Stimulated activated memory B cell treated with anti-CD40 and anti-IgM and Interleukin-4, amounts not matched to agents 10 μg/mL and 1 μg/mL and 100 μg/mL, for 72 hours (primary cell): ENCODE results near the gene LCN6.
A peak's percentile ranks its signal among the peaks of the same experiment; 100 is the strongest.

Experiments used
- ATAC-seq: fragments of 150-1000 bp; cut with Tn5 transposase; 2 replicates; pipeline ENCODE4 v1.10.0; 2021
- H3K27ac Mint-ChIP-seq: one replicate; pipeline ENCODE4 v1.8.0; 2022; ENCODE audit warnings: mild to moderate bottlenecking, mixed read lengths
- H3K27me3 Mint-ChIP-seq: one replicate; pipeline ENCODE4 v1.8.0; 2022; ENCODE audit warnings: mixed read lengths
- H3K36me3 Mint-ChIP-seq: one replicate; pipeline ENCODE4 v1.8.0; 2022; ENCODE audit warnings: mixed read lengths
- H3K4me1 Mint-ChIP-seq: one replicate; pipeline ENCODE4 v1.8.0; 2022; ENCODE audit warnings: mixed read lengths
- H3K4me3 Mint-ChIP-seq: one replicate; pipeline ENCODE4 v1.8.0; 2022; ENCODE audit warnings: mild to moderate bottlenecking, moderate library complexity, mixed read lengths
- H3K9me3 Mint-ChIP-seq: one replicate; pipeline ENCODE4 v1.8.0; 2022; ENCODE audit warnings: mixed read lengths

LCN6 gene

GRCh38 chr9:136694872-136695247 is 53.5 kb downstream of the LCN6 start:
- Mint-ChIP-seq H3K27me3 (peaks cover 77% of the 10 kb centered on the region), H3K9me3 (no peaks in the 10 kb centered on the region), H3K27ac (no peak overlapping the region), H3K4me3 (no peak overlapping the region), H3K4me1 (peaks cover 9% of the 10 kb centered on the region), H3K36me3 (no peaks in the 10 kb centered on the region)
- ATAC-seq, result no peak

GRCh38 chr9:136694163-136694871 is 54.0 kb downstream of the LCN6 start:
- peak; percentile 44 for ATAC-seq
- H3K9me3 Mint-ChIP-seq, result no peaks in the 10 kb centered on the region
- peaks cover 9% of the 10 kb centered on the region for H3K4me1 Mint-ChIP-seq
- peaks cover 80% of the 10 kb centered on the region for H3K27me3 Mint-ChIP-seq
- H3K27ac Mint-ChIP-seq, result no peak overlapping the region
- H3K36me3 Mint-ChIP-seq, result no peaks in the 10 kb centered on the region
- H3K4me3 Mint-ChIP-seq, result no peak overlapping the region
